ENCODE data around the gene OR5AU1.

- TF ChIP-seq CTCF (IDR thresholded peaks at IDR 0.05 in 4 of 5, conservative IDR thresholded peaks at IDR 0.05 in 1 of 5) (no peak), POLR2A (IDR thresholded peaks at IDR 0.05) (no peak)
These were observed 45.0 kb upstream of the OR5AU1 start for GRCh38 chr14:21200752-21201461.

Measured in gastrocnemius medialis (tissue), 4 donors.